NCI-H2227 (cell line): ENCODE data around the gene ATE1.
"Not testable (repeated sequence)": the region's sequence is repeated elsewhere in the genome, so short reads cannot be mapped to it uniquely, and the experiment has no call there.

ENCODE experiments used
- DNase-seq: peaks from one replicate; lab custom pipeline; 2025; ENCODE audit not compliant: unreplicated experiment; lab: John Stamatoyannopoulos, UW

Gene ATE1

DNA sequence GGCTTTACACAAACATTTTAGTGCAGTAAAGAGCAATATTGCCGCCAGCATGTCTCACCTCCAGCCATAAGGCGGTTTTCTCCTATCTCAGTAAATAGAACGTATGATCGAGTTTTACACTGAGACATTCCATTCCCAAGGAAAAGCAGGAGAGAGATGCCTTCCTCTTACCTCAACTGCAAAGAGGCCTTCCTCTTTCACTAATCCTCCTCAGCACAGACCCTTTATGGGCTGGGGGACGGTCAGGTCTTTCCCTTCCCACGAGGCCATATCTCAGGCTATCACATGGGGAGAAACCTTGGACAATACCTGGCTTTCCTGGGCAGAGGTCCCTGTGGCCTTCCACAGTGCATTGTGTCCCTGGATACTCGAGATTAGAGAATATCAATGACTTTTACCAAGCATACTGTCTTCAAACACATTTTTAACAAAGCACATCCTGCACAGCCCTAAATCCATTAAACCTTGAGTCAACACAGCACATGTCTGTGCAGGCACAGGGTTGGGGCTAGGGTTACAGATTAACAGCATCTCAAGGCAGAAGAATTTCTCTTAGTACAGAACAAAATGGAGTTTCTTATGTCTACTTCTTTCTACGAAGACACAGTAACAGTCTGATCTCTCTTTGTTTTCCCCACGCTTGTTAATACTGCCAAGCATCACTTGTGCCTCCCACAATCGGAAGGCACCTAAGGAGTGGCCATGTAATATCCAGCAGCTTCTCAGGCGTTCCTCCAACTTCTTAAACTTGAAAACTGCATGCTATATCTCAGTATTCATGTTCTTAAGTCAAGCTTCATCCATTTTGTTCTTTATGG, 2.6 kb upstream of the ATE1 start:
- not testable (repeated sequence) for DNase-seq

- DNase-seq = not testable (repeated sequence)
These were observed 1.9 kb upstream of the ATE1 start for GRCh38 chr10:121929585-121930267.

DNA sequence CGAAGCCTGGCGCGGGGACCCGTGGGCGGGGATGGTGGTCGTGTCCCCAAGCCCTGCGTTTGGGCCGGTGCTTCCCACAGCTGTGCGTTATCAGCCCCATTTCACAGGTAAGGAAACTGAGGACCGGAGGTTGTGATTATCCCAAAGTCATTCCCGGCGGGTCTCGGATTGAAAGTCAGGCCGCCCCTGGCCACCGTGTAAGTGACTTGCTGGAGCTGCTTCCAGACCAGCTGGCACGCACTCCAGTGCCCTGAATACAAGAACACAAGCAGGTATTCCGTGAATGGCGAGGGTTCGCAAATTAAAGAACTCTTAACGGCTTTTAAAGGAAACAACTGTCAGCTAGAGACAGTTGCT, 675 bp upstream of the ATE1 start:
- DNase-seq = no peak

DNA sequence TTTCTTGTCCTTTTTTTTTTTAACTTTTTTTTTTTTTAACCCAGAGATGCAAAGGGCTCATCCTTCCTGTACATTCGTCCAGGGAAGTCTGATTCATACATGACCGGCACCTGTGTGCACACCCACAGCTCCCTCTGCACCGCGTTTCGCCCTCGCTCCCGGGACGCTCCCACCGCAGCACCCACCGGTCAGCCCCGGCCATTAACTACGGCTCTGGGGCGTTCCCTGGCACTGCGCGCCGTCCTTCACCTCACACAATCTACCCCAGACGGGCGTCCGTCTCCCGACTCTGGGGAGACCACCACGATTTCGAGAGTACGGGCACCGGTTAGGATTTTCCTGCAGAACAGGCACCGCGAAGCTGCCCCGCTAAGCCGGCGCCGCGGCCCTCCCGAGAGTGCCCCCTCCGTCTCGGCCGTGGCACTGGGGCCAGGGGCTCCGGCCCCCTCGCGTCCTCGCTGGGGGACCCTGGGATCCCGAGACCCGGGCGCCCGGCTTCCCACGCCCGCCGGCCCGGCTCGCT, 452 bp downstream of the ATE1 start:
- DNase-seq = peak; percentile 53

DNA sequence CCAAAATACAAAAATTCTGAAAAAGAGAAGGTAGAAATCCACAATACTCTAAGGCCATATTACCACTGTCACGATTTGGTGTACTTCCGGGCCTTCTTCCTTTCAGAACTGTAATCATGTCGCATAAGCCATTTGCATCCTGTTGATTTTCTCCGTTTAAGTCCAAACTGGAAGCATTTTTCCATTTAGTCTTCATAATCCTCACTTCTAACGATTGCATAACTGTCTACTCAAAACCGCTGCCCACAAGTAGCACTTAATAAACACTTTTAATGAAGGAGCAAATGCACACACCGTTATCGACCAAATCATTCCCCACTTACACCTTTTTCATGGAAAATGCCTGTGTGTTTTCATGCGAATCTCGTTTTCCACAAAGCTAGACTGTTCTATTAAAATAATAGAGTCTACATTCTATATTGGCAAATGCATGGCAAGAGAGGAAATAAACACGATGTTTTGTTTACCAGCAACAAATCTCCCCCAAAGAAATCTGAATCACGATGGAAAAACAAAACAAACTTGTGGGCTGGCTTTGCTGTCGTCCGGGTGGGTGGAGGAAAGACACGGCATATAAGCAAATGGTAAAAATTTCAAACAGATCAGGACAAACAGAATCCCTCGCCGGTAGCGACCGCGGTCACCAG, 1.0 kb downstream of the ATE1 start:
- no peak for DNase-seq

DNA sequence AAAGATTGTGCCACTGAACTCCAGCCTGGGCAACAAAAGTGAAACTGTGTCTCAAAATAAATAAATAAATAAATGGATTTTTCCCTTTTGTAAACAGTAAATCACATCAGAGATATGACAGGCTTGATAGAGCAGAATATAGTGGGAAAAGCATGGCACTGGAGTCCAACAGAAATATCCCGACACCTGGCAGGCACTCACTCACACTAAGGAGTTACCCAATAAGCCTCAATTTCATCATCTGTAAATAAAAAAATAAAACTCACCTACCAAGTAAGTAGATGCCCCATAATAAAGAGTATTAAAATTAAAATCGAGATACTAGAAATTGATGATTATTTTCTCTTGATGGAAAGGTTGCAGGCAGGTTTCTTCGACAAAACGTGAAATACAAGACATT, 1.7 kb downstream of the ATE1 start:
- DNase-seq = no peak

DNA sequence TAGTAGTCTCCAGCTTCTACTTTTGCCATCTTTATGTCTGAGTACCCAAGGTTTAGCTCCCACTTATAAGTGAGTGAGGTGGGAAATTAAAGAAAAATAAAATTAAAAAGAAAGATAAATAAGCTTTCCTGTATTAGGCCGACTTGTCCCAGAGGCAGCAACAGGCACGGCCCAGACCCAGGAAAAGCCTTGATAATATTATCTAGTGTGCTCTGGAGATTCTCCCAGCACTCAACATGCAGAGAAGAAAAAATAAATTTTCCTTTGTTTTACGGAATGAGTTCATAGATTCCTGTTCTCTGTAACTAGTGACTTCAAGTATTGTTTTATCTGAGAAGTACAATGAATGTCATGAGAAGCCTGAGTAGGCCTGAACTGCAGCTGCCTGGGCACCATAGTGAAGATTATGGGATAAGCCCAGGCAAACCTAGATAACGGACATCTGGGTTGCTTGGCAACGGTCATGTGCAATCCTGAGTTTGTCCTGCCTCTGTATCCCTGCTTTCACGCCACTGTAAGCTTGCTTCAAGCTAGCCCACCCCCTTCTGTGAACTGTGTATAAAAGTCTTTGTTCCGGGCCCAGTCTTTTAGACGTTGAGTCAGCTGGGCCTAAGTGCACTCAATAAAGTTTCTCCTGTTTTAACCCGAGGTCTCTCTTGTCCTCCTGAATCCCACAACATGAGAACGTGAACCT, 6.4 kb downstream of the ATE1 start:
- DNase-seq = no peak

DNA sequence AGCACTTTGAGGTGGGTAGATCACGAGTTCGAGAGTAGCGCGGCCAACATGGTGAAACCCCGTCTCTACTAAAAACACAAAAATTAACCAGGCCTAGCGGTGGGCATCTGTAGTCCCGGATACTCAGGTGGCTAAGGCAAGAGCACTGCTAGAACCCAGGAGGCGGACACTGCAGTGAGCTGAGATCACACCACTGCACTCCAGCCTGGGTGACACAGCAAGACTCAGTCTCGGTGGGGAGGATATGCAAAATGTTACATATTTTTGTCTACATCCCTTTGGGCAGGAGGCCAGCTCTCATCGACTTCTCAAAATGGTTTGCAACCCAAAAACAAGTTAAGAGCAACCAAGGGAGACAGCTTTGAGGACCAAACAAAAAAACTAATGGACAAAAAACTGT, 8.2 kb downstream of the ATE1 start:
- no peak for DNase-seq

DNA sequence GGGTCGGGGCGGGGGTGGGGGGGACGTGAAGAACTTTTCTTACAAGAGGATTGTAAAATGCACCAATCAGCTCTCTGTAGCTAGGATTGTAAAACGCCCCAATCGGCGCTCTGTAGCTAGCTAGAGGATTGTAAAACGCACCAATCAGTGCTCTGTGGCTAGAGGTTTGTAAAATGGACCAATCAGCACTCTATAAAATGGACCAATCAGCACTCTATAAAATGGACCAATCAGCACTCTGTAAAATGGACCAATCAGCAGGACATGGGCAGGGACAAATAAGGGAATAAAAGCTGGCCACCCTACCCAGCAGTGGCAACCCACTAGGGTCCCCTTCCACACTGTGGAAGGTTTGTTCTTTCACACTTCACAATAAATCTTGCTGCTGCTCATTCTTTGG, 9.0 kb downstream of the ATE1 start:
- DNase-seq = not testable (repeated sequence)

DNA sequence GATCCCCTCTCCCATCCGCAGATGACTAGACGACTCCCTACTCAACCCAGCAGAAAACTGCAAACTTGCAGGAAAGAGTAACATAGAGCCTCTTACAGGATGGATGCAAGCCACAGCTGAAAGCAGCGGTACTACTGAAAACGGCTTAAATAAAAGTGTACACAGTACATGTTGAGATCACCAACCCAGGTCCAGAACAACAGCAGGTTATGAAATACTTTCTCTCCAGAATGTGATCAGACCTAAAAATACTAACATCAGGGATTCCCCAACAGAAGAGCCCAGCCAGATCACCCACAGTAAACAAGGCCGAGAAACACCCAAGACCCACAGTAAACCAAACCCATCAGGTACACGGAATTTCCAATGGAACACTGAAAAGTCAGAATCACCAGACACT, 13.2 kb downstream of the ATE1 start:
- no peak for DNase-seq

- no peak for DNase-seq
These were observed 16.5 kb downstream of the ATE1 start for GRCh38 chr10:121911421-121911697.

GRCh38 chr10:121910673-121911420, 17.0 kb downstream of the ATE1 start:
- no peak for DNase-seq

GRCh38 chr10:121904888-121905287, 22.9 kb downstream of the ATE1 start:
- DNase-seq = no peak

- peak; percentile 71 for DNase-seq
These were observed 27.2 kb downstream of the ATE1 start for GRCh38 chr10:121900443-121901174.

- no peak for DNase-seq
These were observed 28.1 kb downstream of the ATE1 start for GRCh38 chr10:121899727-121900126.

DNA sequence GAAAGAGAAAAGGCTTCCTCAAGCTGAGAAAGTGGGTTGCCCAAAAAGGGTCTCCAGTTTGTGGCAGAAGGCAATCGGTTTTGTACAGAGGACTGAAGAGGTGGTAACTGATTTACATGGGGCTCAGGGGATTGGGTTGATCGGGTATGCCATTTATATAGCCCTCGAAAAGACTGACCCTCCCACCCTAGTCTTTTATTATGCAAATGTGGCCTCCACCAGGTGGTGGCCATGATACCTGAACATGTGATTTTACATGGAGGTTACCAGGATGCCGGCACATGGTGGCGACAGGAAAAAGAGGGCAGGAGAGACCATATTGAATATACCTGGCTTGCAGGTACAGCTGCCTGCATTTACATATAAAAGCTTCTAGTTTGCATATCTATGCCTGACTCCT, 36.7 kb downstream of the ATE1 start:
- no peak for DNase-seq

GRCh38 chr10:121889212-121889611, 38.6 kb downstream of the ATE1 start:
- no peak for DNase-seq

DNA sequence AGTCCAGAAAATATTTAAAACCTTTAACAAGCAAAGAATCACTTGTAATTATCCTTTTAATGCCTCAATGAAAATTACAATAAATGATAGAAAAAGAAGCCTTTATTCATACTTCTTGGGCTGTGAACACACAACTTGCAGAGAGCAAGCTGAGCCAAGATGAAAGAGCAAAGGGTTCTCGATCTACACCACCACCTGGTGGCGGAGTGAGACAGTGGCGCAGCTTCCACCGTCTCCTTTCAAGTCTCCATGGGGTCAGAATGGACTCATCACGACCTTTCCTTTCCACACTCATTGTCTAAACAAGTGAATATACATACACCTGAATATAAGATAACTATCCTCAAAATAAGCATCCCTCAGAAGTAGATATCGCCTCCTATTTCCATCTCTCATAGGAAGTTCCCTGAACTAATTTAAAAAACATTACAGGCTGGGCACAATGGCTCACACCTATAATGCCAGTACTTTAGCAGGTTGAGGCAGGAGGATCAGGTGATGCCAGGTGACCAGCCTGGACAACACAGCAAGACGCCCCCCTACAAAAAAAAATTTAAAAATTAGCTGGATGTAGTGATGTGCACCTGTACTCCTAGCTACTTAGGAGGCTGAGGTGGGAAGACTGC, 40.7 kb downstream of the ATE1 start:
- peak; percentile 67 for DNase-seq

DNA sequence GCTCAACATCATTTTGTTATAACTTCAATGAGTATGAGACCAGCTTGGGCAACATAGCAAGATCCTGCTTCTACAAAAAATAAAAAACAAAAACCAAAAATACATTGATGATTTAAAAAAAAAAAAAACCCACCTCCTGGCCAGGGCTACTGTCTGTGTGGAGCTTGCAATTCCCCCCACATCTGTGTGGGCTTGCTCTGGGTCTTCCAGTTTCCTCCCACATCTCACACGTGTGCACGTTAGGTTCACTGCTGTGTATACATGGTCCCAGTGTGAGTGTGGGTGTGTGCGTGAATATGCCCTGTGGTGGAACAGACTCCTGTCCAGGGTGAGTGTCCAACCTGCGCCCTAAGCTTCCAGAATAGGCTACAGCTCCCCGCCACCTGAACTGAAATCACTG, 41.6 kb downstream of the ATE1 start:
- no peak for DNase-seq

- DNase-seq = no peak
These were observed 46.9 kb downstream of the ATE1 start for GRCh38 chr10:121880895-121881294.
